Activated naive CD8-positive, alpha-beta T cell treated with anti-CD3 and anti-CD28 coated beads, Interleukin-2, amount 10 ng/mL, durations not matched to agents 7 days and 5 days (primary cell): ENCODE measurements around the gene MEF2D. TPM values are rescaled to one million over a fixed set of nuclear protein-coding genes. Genes with fewer than 3 reads are reported as not detected.

ENCODE experiments used
- ATAC-seq: fragments of 150-1000 bp; cut with Tn5 transposase; one replicate; pipeline ENCODE4 v1.10.0; 2021; ENCODE audit warnings: low read depth, moderate library complexity
- POLR2A ChIA-PET: fragments of 350-600 bp; sonication (Branson Sonifier 250); formaldehyde crosslinking; loops from one replicate; lab custom pipeline; 2021; ENCODE audit warnings: antibody characterized with exemption; lab: Charles Lee
- DNase-seq: peaks from one replicate; pipeline ENCODE4 v3.0.0; 2021
- H3K27ac Mint-ChIP-seq: one replicate; pipeline ENCODE4 v1.8.0; 2022; ENCODE audit warnings: mild to moderate bottlenecking, mixed read lengths
- H3K27me3 Mint-ChIP-seq: one replicate; pipeline ENCODE4 v1.8.0; 2022; ENCODE audit warnings: mild to moderate bottlenecking, moderate library complexity, mixed read lengths
- H3K36me3 Mint-ChIP-seq: one replicate; pipeline ENCODE4 v1.8.0; 2021; ENCODE audit warnings: mild to moderate bottlenecking, mixed read lengths
- H3K4me1 Mint-ChIP-seq: one replicate; pipeline ENCODE4 v1.8.0; 2021; ENCODE audit warnings: mixed read lengths
- H3K4me3 Mint-ChIP-seq: one replicate; pipeline ENCODE4 v1.8.0; 2022; ENCODE audit warnings: mild to moderate bottlenecking, moderate library complexity, mixed read lengths
- H3K9me3 Mint-ChIP-seq: one replicate; pipeline ENCODE4 v1.8.0; 2021; ENCODE audit warnings: mixed read lengths
- total RNA-seq, 2 experiments: library from RNA; stranded (reverse); gene quantifications; one replicate each; pipeline ENCODE4 v1.2.3, GENCODE V29; 2021

MEF2D gene
- total RNA-seq, 2 experiments from 2014 or later, result 52.4 to 54.4 TPM

DNA sequence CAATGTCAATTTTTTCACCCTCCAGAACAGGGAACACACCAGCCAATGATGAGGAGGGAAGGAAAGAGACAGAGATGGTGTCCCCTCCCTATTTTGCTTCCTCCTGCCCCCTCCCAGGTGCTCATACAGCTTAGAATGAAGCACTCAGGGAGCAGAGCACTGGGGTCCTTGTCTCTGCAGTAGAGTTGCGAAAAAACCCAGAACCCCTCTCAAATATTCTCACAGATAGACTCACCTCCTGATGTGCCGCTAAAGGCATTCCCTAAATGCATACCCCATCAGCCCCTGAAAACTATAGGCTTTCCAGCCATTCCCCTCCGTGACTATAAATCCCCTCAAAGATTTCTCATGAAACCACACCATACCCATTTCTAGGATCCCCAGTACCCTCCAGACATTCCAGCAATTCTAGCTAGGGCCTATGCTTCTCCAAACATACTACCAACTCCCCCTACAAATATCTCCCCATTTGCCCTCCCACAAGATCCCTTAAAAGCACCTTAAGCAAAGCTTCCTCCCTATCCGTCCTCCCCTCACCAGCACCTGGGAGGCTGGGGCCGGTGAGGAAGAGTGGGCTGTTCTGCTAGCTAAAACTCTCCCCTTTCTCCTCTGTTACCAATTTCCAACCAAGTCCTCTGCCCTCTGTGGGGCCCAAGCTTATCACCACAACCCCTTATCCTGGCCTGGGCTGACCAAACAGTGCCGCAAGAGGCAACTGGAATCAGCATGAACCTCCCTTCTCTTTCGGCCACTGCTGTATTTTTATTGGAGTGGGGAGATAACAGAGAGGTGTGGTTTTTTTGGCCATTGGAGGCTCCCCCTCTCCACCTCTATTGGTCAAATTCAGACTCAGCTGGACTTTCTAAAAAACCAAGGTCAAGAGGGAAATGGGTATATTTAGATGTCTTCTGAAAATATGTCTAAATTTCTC is 76.9 kb downstream of the MEF2D start:
- POLR2A ChIA-PET, result no interaction called here

GRCh38 chr1:156422602-156423091 is 77.9 kb downstream of the MEF2D start:
- Mint-ChIP-seq H3K9me3 (no peaks in the 10 kb centered on the region), H3K27me3 (peaks cover 93% of the 10 kb centered on the region), H3K27ac (no peak overlapping the region), H3K36me3 (no peaks in the 10 kb centered on the region), H3K4me3 (no peak overlapping the region), H3K4me1 (peaks cover 8% of the 10 kb centered on the region)
- DNase-seq (no peak), ATAC-seq (no peak)
- POLR2A ChIA-PET, result interaction anchor here (1.4 kb wide), 1 partner anchor 37 kb away, joined by 5 read pairs; no protein-coding TSS in a partner anchor

More for the DNA sequence above, 76.9 kb downstream of the MEF2D start:
- Mint-ChIP-seq H3K4me1 (peaks cover 8% of the 10 kb centered on the region), H3K27ac (no peak overlapping the region), H3K9me3 (no peaks in the 10 kb centered on the region), H3K27me3 (peaks cover 93% of the 10 kb centered on the region), H3K4me3 (no peak overlapping the region), H3K36me3 (no peaks in the 10 kb centered on the region)
- ATAC-seq, result no peak
- no peak for DNase-seq

DNA sequence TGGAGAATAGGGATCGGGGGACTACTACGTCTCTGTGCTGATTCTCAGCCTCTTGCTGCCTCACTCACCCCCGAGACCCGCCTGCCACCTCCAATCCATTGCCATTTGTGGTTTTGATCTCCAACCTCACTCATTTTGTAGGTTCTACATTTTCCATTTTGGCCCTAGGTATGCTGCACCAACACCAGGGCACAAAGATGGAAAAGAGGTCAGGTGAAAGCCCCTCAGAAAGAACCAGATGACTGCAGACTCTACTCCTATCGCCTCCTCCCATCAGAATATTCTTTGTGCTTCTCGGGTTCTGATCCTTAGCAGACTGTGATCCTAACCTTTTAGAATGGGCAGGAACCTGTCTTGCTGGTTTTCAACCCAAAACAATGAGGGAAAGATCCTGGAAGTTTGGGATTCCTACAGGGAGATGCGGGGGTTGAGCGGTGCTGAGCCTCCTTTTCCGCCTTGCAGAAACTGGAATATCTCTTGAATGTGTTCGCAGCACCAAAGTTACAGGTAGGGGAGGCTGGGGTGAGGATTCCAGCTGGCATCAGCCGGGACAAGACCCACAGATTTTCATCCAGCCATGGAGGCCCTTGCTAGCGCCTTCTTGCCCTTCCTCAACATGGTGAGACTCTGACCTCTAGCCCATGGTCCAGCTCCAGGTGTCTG is 78.5 kb downstream of the MEF2D start:
- POLR2A ChIA-PET, result interaction anchor here (1.4 kb wide), 1 partner anchor 36 kb away, joined by 5 read pairs; no protein-coding TSS in a partner anchor
- Mint-ChIP-seq H3K27me3 (peaks cover 93% of the 10 kb centered on the region), H3K9me3 (no peaks in the 10 kb centered on the region), H3K4me1 (peaks cover 8% of the 10 kb centered on the region), H3K36me3 (no peaks in the 10 kb centered on the region), H3K27ac (no peak overlapping the region), H3K4me3 (peak overlapping the region; percentile 62)
- no peak for ATAC-seq
- no peak for DNase-seq

DNA sequence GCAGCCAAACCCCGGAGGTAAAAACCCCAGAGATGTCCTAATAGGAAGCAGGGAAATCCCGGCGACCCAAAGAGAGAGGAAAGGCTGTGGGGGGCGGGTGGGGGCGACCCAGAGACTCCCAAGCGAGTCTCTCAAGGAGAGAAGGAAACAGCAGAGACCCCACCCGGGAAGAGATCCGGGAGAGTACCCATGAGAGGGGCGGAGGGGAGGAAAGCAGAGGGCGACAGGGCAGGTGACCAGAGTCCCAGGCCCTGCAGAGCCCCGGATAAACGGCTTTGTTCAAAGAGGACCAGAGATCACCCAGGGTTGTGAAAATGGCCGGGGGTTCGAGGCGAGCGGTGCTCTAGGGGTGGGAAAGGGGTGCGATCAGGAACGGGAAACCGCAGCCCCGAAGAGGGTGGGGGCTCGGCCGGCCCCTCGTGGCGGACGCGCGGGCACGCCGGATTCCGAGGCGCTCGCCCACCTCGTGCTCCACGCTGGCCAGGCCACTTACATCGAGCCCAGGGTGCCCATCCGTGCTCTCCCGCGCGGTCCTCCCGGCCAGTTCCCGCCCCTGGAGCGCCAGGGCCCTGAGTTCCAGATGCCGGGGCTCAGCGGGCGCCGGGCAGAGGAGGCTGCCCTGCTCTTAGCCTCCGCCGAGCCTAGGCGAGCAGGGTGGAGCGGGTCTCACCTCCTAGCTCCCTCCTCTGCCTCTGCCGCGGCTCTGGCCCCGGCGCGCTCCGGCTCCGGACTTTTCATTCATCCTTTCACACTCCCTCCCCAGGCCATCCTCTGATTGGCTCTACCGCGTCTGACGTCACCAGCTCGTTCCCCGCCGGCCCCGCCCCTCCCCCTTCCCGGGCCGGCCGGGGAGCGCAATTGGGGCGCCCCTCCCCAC is 79.3 kb downstream of the MEF2D start:
- Mint-ChIP-seq H3K4me3 (peak overlapping the region; percentile 85), H3K9me3 (no peaks in the 10 kb centered on the region), H3K27me3 (peaks cover 91% of the 10 kb centered on the region), H3K36me3 (no peaks in the 10 kb centered on the region), H3K4me1 (peaks cover 8% of the 10 kb centered on the region), H3K27ac (no peak overlapping the region)
- ATAC-seq (peak; percentile 84), DNase-seq (peak; percentile 72)
- POLR2A ChIA-PET, result interaction anchor here (1.4 kb wide), 1 partner anchor 35 kb away, joined by 5 read pairs; no protein-coding TSS in a partner anchor

GRCh38 chr1:156420205-156421061 is 80.1 kb downstream of the MEF2D start:
- peak overlapping the region; percentile 85 for H3K4me3 Mint-ChIP-seq

DNA sequence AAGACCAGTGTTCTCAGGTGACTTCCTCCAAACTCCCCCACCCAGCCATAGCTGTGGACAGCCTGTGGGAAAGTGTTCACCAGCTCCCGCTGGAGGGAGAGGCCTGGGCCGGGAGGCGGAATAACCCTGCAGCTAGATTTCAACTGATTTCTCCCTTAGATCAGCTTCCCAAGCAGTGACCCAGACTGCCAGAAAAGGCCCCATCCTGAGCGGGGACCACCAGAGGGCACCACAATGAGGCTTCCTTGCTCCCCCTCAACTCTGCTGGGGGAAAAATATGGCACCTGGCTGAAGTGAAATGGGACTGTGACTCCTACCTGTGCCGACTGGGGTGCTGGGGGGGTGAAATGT is 80.7 kb downstream of the MEF2D start:
- Mint-ChIP-seq H3K27me3 (peaks cover 91% of the 10 kb centered on the region), H3K4me3 (peak overlapping the region; percentile 85), H3K4me1 (peaks cover 8% of the 10 kb centered on the region), H3K36me3 (no peaks in the 10 kb centered on the region), H3K27ac (no peak overlapping the region), H3K9me3 (no peaks in the 10 kb centered on the region)
- POLR2A ChIA-PET, result no interaction called here
- ATAC-seq (peak; percentile 21), DNase-seq (peak; percentile 49)

More at GRCh38 chr1:156420205-156421061, 80.1 kb downstream of the MEF2D start:
- DNase-seq (peak; percentile 44), ATAC-seq (peak; percentile 66)
- peak overlapping the region; percentile 13 for H3K27ac Mint-ChIP-seq
- POLR2A ChIA-PET, result no interaction called here
- H3K36me3 Mint-ChIP-seq, result no peaks in the 10 kb centered on the region
- H3K4me1 Mint-ChIP-seq, result peaks cover 8% of the 10 kb centered on the region
- H3K9me3 Mint-ChIP-seq, result no peaks in the 10 kb centered on the region
- peaks cover 90% of the 10 kb centered on the region for H3K27me3 Mint-ChIP-seq

GRCh38 chr1:156418416-156419070 is 82.0 kb downstream of the MEF2D start:
- H3K9me3 Mint-ChIP-seq, result no peaks in the 10 kb centered on the region
- ATAC-seq (no peak), DNase-seq (no peak)
- no peak overlapping the region for H3K4me3 Mint-ChIP-seq
- peaks cover 8% of the 10 kb centered on the region for H3K4me1 Mint-ChIP-seq
- POLR2A ChIA-PET, result no interaction called here
- H3K27me3 Mint-ChIP-seq, result peaks cover 81% of the 10 kb centered on the region
- H3K27ac Mint-ChIP-seq, result no peak overlapping the region
- H3K36me3 Mint-ChIP-seq, result no peaks in the 10 kb centered on the region

DNA sequence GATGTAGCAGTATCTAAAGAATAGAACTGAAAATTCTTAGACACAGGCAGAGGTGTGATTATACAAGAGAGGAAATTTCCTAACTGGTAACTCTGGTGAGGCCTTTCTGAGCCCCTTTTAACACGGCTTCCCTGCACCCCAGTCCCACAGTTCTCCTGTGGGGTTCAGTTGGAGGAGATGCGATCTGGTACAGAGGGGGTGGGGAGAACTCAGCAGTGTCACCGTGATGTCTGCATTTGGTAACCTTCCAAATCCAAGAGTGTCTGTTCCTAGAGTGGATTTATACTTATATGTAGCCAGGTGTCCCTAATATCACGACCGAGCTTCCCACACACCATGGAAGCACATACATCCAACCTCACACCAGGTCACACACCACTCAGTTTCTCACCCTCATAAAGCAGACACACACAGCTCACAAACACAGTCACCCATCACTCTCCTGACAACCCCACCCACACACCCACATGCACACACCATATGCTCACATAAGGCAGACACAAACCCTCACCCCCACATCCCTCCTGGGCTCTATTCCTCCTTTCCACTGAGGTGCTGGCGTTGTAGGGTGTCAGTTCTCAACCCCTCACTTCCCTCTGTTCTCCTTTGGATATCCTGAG is 83.1 kb downstream of the MEF2D start:
- no peak overlapping the region for H3K27ac Mint-ChIP-seq
- peaks cover 8% of the 10 kb centered on the region for H3K4me1 Mint-ChIP-seq
- no peak for ATAC-seq
- no peaks in the 10 kb centered on the region for H3K36me3 Mint-ChIP-seq
- POLR2A ChIA-PET, result no interaction called here
- H3K4me3 Mint-ChIP-seq, result no peak overlapping the region
- DNase-seq, result no peak
- H3K27me3 Mint-ChIP-seq, result peaks cover 71% of the 10 kb centered on the region
- H3K9me3 Mint-ChIP-seq, result no peaks in the 10 kb centered on the region

- Mint-ChIP-seq H3K9me3 (no peaks in the 10 kb centered on the region), H3K27me3 (peaks cover 67% of the 10 kb centered on the region)
Measured at GRCh38 chr1:156416993-156417392, 83.6 kb downstream of the MEF2D start.

DNA sequence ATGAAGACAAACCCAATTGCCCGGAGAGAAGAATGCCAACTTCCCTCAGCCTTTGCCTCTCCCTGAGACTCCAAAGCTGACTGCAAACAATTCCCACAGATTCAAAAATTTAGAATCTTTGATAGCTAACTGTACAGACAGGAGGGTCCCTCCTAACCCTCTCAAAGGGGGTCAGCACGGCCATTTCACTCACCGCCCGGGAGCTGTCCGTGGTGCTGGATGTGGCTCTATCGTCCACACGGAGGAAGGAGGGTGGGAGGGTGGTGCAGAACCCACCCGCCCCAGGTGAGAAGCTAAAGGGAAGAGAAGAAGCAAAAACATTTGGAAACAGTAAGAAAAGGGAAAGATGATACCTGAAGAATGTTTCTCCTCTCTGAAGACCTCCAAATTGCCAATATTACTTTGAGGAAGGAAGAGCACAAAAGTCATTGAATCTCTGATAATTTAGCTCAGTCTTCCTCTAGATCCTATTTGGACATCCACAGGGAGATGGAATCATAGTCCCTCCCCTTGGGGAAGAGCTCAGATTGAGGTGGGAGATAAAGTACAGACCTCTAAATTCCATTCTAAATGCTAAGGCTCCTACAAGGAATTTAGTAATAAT is 86.0 kb downstream of the MEF2D start:
- Mint-ChIP-seq H3K27ac (no peak overlapping the region), H3K4me3 (no peak overlapping the region)
- POLR2A ChIA-PET, result no interaction called here

More at GRCh38 chr1:156416993-156417392, 83.6 kb downstream of the MEF2D start:
- H3K36me3 Mint-ChIP-seq, result no peaks in the 10 kb centered on the region
- no peak overlapping the region for H3K4me3 Mint-ChIP-seq
- ATAC-seq, result no peak
- POLR2A ChIA-PET, result no interaction called here
- no peak overlapping the region for H3K27ac Mint-ChIP-seq
- DNase-seq, result no peak
- peaks cover 8% of the 10 kb centered on the region for H3K4me1 Mint-ChIP-seq

More for the DNA sequence above, 86.0 kb downstream of the MEF2D start:
- ATAC-seq (no peak), DNase-seq (peak; percentile 65)
- no peaks in the 10 kb centered on the region for H3K4me1 Mint-ChIP-seq
- H3K27me3 Mint-ChIP-seq, result peaks cover 56% of the 10 kb centered on the region
- H3K9me3 Mint-ChIP-seq, result no peaks in the 10 kb centered on the region
- H3K36me3 Mint-ChIP-seq, result no peaks in the 10 kb centered on the region
